Measurements from ENCODE around the gene CYFIP2.

GRCh38 chr5:157285310-157286035 lies 19.6 kb downstream of the CYFIP2 start:
- TF ChIP-seq SIN3A (IDR thresholded peaks at IDR 0.05; ENCODE audit: low read depth, low read length) (no peak), RAD21 (IDR thresholded peaks at IDR 0.05; ENCODE audit: insufficient read depth, low read depth, low read length) (no peak)
